ENCODE measurements around the gene PYGM. TPM values are rescaled to one million over a fixed set of nuclear protein-coding genes. Genes with fewer than 3 reads are reported as not detected.

Gene PYGM
- total RNA-seq, 4 donors from 2014 or later: 881 to 2,858 (median 1,836) TPM

GRCh38 chr11:64796047-64796756 is 36.4 kb upstream of the PYGM start:
- intact Hi-C loops (cut with DNase I; ENCODE audit: low total_unique reads): no loop called here
- Histone ChIP-seq H3K27me3 (no peaks in the 10 kb centered on the region), H3K9me3 (no peaks in the 10 kb centered on the region), H3K4me3 (no peak overlapping the region), H3K27ac (no peak overlapping the region), H3K36me3 (peaks cover 0 to 6% of the 10 kb centered on the region in 2 donors), H3K4me1 (no peaks in the 10 kb centered on the region)
- DNase-seq: no peak
- ATAC-seq: no peak
- no peak for TF ChIP-seq CTCF (IDR thresholded peaks at IDR 0.05 in 4 of 5, conservative IDR thresholded peaks at IDR 0.05 in 1 of 5)
- TF ChIP-seq POLR2A (IDR thresholded peaks at IDR 0.05): no peak
- in situ Hi-C loops (cut with MboI; ENCODE audit: low sequenced_read_pairs in 4 of 4): no loop called here

GRCh38 chr11:64794526-64794925 is 34.8 kb upstream of the PYGM start:
- ATAC-seq (no peak), DNase-seq (no peak)
- TF ChIP-seq CTCF (IDR thresholded peaks at IDR 0.05 in 4 of 5, conservative IDR thresholded peaks at IDR 0.05 in 1 of 5): no peak
- no peak for TF ChIP-seq POLR2A (IDR thresholded peaks at IDR 0.05)
- H3K4me1 ChIP-seq: no peaks in the 10 kb centered on the region
- in situ Hi-C loops (cut with MboI; ENCODE audit: low sequenced_read_pairs in 4 of 4): no loop called here
- no peak overlapping the region for H3K4me3 ChIP-seq
- intact Hi-C loops (cut with DNase I; ENCODE audit: low total_unique reads): no loop called here
- H3K9me3 ChIP-seq: no peaks in the 10 kb centered on the region
- H3K27me3 ChIP-seq: no peaks in the 10 kb centered on the region
- H3K27ac ChIP-seq: no peak overlapping the region
- peaks cover 0 to 11% of the 10 kb centered on the region in 2 donors for H3K36me3 ChIP-seq

GRCh38 chr11:64793271-64794160 is 33.7 kb upstream of the PYGM start:
- H3K9me3 ChIP-seq: no peaks in the 10 kb centered on the region
- intact Hi-C loops (cut with DNase I; ENCODE audit: low total_unique reads) (no loop called here), in situ Hi-C loops (cut with MboI; ENCODE audit: low sequenced_read_pairs in 4 of 4) (no loop called here)
- H3K27ac ChIP-seq: peak overlapping the region in 3 of 4 donors; percentile 33 to 35 (median 34)
- H3K4me3 ChIP-seq: no peak overlapping the region
- H3K27me3 ChIP-seq: no peaks in the 10 kb centered on the region
- no peaks in the 10 kb centered on the region for H3K4me1 ChIP-seq
- DNase-seq: no peak
- ATAC-seq: no peak
- H3K36me3 ChIP-seq: peaks cover 0 to 12% of the 10 kb centered on the region in 2 donors
- no peak for TF ChIP-seq POLR2A (IDR thresholded peaks at IDR 0.05)
- TF ChIP-seq CTCF (IDR thresholded peaks at IDR 0.05 in 4 of 5, conservative IDR thresholded peaks at IDR 0.05 in 1 of 5): no peak

GRCh38 chr11:64792482-64792881 is 32.7 kb upstream of the PYGM start:
- in situ Hi-C loops (cut with MboI; ENCODE audit: low sequenced_read_pairs in 4 of 4) (no loop called here), intact Hi-C loops (cut with DNase I; ENCODE audit: low total_unique reads) (no loop called here)
- no peak overlapping the region for H3K4me3 ChIP-seq
- no peak overlapping the region for H3K27ac ChIP-seq
- H3K4me1 ChIP-seq: no peaks in the 10 kb centered on the region
- no peaks in the 10 kb centered on the region for H3K27me3 ChIP-seq
- H3K9me3 ChIP-seq: no peaks in the 10 kb centered on the region
- TF ChIP-seq CTCF (IDR thresholded peaks at IDR 0.05 in 4 of 5, conservative IDR thresholded peaks at IDR 0.05 in 1 of 5) (no peak), POLR2A (IDR thresholded peaks at IDR 0.05) (no peak)
- H3K36me3 ChIP-seq: peaks cover 0 to 12% of the 10 kb centered on the region in 2 donors
- ATAC-seq (no peak), DNase-seq (no peak)

All from gastrocnemius medialis (tissue), 4 donors.